Urothelium cell line (cell line): Measurements from ENCODE around the gene PPCDC.

Source experiments
- DNase-seq: peaks from one replicate; pipeline ENCODE4 v3.0.0; 2011; ENCODE audit warnings: low spot score, mixed read lengths
- FAIRE-seq: peaks from 2 replicates; lab custom pipeline; 2011; peaks lifted over from hg19 to GRCh38; lab: Jason Lieb, UNC

The PPCDC gene

DNA sequence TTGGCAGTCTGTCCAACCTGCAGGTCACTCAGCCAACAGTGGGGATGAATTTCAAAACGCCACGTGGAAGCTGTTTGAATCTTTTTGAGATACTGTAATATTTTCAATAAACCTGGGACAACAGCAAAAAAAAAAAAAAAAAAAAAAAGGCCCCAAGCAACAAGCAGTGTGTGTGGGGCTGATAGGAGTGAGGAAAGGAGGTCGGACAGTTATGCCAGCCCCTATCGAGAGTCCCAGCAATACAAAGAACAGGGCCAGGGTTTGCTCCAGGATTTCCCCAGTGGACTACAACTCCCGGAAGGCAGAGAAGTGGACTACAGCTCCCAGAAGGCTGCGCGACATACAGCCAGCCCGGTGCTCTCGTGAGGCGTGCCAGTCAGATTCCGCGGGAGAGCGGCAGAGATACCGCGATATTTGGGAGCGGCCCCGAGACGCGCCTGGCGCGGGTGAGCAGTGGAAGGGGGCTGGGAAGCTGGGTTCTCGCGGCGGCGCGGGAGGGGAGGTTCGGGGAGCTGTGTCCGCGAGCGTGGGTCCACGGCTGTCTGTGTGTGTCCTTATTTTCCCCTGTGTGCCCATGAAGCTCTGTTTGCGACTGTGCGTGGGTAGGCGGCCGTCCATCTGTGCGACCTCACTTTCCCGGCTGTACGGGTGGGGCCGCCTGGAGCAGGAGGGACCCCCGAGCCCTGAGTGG lies at the start of gene PPCDC:
TSS of gene PPCDC (plus strand) at position 410 of the 691 bp plus-strand sequence. CDS start 4,729 bp downstream, outside the sequence.
- FAIRE-seq (no peak), DNase-seq (peak; percentile 98)

DNA sequence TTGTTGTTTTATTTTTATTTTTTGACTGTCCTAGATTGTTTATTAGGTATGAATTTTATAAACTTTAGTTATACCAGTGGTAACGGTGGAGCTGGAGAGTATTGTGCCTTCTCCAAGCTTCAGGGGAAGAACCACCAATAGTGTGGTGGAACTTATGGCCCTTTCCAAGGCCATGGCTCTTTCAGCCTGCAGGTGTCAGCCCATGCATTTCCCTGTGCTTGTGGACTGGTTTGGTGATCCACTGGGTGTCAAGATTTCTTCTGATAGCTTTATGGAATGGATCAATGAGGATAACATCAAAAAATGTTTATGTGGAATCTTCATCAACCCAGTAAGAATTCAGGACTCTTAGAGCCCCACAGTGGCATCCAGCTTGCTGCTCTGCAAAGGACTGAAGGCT lies 47.2 kb upstream of the PPCDC start:
- FAIRE-seq (no peak), DNase-seq (no peak)

DNA sequence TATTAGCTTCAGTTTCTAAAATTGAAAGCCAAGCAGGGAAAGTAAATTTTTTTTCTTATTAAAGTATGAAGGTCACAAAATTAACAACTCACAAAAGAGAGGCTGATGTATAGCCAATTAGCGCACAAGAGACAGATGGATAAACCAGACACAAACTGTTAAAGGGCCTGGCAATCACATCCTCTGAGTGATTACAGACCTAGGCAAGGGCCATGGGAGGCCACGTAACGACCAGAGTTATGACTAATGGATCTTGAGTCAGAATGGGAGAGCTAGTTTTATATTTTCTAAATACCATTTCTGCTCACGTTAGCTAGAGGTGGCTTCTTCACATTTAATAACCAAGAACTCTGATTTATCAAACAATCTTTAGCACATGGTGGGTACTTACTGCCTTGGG lies 45.8 kb upstream of the PPCDC start:
- no peak for FAIRE-seq
- no peak for DNase-seq

GRCh38 chr15:74978077-74978476 lies 45.3 kb upstream of the PPCDC start:
- DNase-seq, result no peak
- no peak for FAIRE-seq

DNA sequence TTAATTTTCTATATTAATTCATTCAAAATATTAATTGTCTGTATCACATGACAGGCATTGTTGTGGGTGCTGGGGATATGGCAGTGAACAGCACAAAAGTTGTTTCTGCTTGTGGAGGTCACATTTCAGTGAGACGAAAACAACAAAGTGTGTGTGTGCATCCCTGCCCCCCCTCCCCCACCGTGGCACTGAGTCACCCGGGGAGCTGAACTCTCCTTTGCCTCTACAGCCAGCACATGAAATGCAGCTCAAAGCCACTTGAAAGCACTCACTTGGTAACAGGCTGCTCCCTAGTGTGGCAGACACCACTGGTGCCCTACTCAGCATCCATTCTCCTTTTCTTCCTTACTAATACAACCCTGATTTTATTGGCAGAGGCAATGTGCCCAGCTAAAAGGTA lies 44.9 kb upstream of the PPCDC start:
- DNase-seq (peak; percentile 65), FAIRE-seq (no peak)

- DNase-seq, result no peak
- no peak for FAIRE-seq
Measured at GRCh38 chr15:74982183-74982582, 41.2 kb upstream of the PPCDC start.

DNA sequence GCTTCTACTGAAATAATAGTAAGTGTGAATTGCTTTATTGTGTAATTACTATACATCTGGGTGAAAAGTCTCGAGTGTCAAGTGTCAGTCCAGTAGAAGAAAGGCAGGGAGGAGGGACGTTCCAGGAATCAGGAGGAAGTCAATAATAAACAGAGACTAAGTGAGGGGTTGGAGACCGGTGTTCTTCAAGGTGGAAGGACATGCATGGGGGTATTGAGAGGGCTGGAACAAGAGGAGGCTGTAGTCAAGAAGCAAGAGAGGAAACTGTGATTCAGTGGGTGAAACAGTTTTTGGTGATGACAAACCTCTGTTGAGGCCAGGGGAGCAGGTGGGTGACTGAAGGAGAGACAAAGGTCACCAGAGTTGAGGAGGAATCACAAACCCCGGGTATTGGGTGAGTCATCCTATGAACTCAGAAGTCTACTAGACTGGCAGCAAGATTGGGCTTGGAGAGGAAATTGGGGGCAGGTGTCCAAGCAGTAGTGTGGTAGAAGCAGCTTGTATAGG lies 39.6 kb upstream of the PPCDC start:
- FAIRE-seq (no peak), DNase-seq (peak; percentile 50)

- DNase-seq (peak; percentile 43), FAIRE-seq (no peak)
Measured at GRCh38 chr15:74988007-74988800, 35.2 kb upstream of the PPCDC start.

GRCh38 chr15:74989527-74989926 lies 33.9 kb upstream of the PPCDC start:
- FAIRE-seq, result no peak
- no peak for DNase-seq

GRCh38 chr15:74992619-74993018 lies 30.8 kb upstream of the PPCDC start:
- FAIRE-seq (no peak), DNase-seq (no peak)

GRCh38 chr15:74994236-74994635 lies 29.2 kb upstream of the PPCDC start:
- no peak for FAIRE-seq
- DNase-seq, result no peak

DNA sequence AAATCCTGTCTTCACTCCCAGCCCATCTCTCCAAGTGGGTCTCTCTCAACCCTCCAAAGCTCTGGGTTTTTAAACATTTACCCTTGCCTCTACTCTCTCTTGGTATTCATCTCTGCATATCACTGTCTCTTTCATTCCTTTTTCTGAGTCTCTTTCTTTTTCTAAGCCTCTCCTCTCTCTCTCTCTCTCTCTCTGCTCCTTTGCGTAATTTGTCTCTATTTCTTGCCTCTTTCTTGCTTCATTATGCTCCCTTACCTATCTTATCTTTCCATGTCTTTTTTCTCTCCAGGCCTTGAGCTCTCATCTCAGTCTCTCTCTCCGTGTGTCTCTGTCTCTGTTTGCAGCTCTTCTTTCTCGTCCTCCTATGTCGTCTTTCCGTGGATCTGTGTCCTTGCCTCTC lies 28.7 kb upstream of the PPCDC start:
- DNase-seq, result no peak
- no peak for FAIRE-seq

DNA sequence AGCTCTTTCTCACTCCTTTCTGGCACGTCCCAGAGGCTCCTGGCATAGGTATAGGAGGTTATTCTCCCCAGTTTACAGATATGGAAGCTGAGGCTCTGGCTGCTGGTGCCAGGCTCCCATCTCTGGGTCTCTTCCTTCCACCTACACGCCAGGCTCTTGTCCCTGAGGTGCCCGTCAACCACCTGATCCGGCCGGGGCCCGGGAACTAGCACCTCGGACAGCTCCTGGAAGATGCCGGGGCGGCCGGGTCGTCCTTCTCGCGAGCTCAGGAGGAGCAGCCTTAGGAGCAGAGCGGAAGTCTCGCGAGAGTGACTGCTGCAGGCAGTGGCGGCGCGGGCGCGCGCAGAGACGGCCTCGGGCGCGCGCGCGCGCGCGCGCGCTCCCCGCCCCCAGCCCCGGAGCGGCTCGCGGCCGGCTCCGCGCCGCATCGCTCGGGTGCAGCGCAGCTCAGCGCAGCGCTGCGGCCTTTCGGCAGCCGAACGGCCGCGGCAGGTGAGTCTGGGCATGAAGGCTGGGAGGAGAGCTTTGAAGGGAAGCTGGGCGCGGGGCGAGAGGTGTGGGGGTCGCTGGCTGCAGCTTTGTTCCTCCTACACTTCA lies 28.1 kb upstream of the PPCDC start, which contains the start of gene SCAMP5:
TSS of gene SCAMP5 (plus strand) at position 382 of the 597 bp plus-strand sequence. CDS start 16,277 bp downstream, outside the sequence.
- peak; percentile 55 for FAIRE-seq
- peak; percentile 97 for DNase-seq

- DNase-seq, result peak; percentile 33
- FAIRE-seq, result no peak
Measured at GRCh38 chr15:74995779-74996765, 27.3 kb upstream of the PPCDC start.

- no peak for FAIRE-seq
Measured at GRCh38 chr15:74997141-74997540, 26.2 kb upstream of the PPCDC start.

GRCh38 chr15:74997543-74997942 lies 25.8 kb upstream of the PPCDC start:
- DNase-seq (no peak), FAIRE-seq (no peak)

More at GRCh38 chr15:74997141-74997540, 26.2 kb upstream of the PPCDC start:
- no peak for DNase-seq

GRCh38 chr15:75001310-75001709 lies 22.1 kb upstream of the PPCDC start:
- FAIRE-seq, result no peak

GRCh38 chr15:75002398-75002797 lies 21.0 kb upstream of the PPCDC start:
- FAIRE-seq (no peak), DNase-seq (no peak)

More at GRCh38 chr15:75001310-75001709, 22.1 kb upstream of the PPCDC start:
- no peak for DNase-seq

DNA sequence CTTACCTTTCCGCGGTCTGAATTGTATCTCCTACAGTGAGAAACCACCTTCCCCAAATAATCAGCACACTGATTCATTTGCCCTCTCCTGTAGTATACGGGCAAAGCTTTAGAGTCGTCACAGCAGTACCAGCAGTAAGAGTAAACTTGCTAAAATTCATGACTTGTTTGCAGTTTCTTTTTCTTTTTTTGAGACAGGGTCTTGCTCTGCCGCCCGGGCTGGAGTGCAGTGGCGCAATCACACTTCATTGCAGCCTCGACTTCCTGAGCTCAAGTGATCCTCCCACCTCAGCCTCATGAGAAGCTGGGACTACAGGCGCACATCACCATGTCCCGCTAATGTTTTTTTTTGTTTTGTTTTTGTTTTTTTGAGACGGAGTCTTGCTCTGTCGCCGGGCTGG lies 16.2 kb upstream of the PPCDC start:
- no peak for FAIRE-seq

DNA sequence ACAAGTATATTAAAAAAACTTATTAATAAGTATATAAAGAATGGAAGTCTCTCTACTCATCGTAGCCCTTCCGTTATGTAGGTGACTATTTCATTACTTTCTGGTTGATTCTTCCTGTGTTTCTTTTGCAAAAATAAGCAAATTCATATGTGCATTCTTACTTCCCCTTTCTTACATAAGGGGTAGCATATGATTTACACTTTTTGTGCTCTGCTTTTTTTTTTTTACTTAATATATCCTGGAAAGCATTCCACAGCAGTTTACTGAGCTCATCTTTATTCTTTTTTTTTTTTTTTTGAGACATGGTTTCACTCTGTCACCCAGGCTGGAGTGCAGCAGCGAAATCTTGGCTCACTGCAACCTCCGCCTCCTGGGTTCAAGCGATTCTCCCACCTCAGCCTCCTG lies 15.2 kb upstream of the PPCDC start:
- DNase-seq (no peak), FAIRE-seq (no peak)

More for the DNA sequence above, 16.2 kb upstream of the PPCDC start:
- no peak for DNase-seq
